Endothelial cell of hepatic sinusoid (primary cell): ENCODE results near the gene NPBWR2.

Experiments used
- in situ Hi-C: cut with HindIII; loops from 2 replicates; pipeline ENCODE4 v1.10.0; 2017; ENCODE audit warnings: low sequenced_read_pairs

NPBWR2 gene, protein sequence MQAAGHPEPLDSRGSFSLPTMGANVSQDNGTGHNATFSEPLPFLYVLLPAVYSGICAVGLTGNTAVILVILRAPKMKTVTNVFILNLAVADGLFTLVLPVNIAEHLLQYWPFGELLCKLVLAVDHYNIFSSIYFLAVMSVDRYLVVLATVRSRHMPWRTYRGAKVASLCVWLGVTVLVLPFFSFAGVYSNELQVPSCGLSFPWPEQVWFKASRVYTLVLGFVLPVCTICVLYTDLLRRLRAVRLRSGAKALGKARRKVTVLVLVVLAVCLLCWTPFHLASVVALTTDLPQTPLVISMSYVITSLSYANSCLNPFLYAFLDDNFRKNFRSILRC

GRCh38 chr20:64106981-64107735 is at the start of gene NPBWR2:
Gene NPBWR2, minus strand, starts transcription at chr20:64107565. Its CDS starts 734 bp downstream, at chr20:64106831.
- in situ Hi-C loops = no loop called here

DNA sequence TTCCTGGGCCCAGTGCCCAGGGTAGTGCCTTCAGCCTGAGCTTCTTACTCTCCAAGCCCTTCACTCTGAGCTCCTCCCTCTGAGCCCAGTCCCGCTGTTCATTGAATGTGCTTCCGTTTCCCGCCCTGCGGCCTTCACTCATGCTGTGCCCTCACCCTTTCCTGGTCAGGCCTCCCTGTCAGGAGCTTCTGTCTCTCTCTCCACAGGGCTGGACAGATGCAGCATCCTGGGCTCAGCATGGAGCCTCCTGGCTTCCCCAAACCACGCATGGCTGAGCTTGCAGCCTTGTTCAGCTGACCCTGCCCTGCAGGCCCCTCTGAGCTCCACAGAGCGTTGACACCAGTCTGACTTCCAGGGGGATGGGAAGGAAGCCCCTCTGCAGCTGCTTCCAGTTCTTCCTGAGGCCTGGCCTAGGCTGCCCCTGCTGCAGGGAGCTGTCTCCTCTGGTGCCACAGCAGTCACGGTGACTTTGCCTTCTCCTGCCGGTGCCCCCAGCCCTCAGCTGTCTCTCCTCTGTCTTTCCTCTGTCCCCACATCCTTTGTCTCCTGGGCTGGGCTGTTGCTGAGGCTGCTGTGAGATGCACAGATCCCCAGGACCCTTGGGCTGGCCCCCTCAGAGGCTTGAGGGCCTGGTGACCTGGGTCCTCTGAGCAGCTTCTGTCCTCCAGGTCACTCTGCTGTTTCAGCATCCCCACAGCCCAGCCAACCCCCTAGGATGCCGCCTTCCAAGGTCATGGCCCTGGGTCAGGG is 48.9 kb upstream of the NPBWR2 start:
- in situ Hi-C loops = no loop called here

DNA sequence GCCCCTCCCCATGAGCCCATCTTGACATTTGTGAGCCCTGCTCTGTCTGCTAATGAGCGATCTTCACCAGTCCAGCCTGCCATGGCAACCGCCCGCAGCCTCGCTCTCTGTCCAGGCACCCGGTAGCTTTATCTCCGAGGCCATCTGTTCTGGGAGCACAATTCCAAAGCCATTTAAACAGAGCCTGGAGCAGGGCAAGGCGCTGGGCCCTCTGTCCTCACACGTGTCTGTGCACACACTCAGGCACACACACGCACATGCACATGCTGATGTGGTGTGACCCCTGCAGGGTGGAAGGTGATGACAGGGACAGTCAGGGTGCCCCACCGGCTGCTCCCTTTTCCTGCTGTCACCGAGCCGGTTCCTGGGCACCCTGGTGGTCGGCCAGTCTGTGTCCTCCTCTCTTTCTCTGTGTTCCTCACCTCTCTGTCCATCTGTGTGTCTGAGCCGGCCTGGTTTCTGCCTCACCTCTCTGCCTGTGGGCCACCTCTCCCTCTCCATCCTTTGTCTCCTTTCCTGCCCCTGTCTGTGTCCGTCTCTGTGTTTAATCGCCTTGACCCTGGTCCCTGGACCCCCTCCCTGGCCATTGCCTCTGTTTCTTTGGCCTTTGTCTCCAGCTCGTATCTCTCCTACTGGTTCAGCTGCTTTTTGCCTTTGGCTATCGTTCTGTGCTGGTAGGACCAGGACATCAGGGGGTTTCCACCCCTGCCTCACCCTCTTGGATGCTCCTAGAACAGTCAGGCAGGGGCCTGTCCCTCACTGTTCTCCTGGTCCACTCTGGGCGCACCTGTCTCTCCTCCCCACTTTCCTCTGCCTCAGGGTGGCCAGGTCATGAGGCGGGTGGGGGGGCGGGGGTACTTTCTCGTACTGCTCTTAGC is 48.1 kb upstream of the NPBWR2 start:
- in situ Hi-C loops = no loop called here

DNA sequence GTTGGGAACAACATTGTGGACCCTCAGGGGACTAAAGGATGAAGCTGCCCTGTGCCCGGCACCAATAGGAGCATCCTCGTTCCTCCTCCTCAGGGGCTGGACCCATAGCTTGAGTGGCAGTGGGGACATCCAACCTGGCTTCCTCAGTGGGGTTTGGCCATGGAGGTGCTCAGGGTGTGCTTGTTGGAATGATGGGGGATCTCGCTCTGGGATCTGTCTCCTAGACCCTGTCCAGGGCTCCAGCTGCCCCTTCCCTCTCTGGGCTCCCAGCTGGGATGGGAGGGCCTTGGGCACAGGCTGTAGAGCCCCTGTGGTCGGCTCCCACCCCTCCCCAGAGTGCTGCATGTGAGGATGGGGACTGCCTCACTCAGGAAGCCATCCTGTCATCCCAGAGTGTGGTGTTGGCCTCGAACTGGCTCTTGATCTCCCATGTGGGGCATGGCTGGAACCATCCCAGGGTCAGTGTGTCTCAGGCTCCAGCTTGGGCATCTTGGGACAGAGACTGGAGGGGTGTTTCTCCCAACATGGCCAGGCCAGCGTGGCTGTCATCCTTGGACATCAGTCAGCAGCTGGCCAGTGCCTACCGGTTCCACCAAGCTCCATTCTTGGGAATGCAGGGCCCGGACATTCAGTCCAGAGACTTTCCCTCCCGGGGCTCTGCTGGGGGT is 47.4 kb upstream of the NPBWR2 start:
- in situ Hi-C loops = no loop called here

DNA sequence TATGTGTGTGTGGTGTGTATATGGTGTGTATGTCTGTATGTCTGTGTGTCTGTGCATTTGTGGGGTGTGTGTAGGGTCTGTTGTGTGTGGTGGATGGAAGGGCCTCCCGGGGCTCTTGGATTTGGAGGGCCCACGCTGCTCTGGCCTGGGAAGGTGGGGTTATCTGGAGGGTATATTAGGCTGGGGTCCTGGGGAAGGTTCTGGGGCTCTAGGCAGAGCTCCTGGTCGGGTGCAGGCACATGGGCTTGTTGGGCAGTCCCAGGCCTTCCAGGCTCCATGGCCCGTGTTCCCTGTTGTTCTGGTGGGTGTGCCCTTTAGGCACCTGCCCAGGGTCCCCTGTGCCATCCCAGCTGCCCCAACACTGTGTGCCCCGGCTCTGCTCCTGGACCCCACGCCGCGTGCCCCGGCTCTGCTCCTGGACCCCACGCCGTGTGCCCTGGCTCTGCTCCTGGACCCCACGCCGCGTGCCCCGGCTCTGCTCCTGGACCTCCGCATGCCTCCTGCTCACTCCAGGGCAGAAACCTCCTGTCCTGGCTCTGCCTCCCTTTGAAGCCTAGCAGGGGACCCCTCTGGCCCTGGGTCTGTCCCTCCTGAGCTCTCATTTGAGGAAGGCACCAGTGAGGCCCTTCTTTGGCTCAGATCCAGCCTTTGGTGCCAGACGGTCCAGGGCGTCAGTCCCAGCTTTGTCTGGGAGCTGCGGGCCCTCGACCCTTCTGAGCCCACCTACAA is 46.7 kb upstream of the NPBWR2 start:
- in situ Hi-C loops = no loop called here

DNA sequence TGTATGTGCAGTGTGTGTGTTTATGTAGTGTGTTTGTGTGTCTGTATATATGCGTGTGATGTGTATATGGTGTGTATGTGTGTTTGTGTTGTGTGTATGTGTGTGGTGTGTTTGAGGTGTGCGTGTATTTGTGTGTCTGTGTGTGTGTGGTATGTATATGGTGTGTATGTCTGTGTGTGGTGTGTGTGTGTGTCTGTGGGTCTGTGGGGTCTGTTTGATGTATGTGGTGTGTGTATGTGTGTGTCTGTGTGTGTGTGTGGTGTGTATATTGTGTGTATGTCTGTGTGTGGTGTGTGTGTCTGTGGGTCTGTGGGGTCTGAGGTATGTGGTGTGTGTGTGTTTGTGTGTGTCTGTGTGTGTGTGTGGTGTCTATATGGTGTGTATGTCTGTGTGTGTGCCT is 46.0 kb upstream of the NPBWR2 start:
- in situ Hi-C loops = no loop called here

DNA sequence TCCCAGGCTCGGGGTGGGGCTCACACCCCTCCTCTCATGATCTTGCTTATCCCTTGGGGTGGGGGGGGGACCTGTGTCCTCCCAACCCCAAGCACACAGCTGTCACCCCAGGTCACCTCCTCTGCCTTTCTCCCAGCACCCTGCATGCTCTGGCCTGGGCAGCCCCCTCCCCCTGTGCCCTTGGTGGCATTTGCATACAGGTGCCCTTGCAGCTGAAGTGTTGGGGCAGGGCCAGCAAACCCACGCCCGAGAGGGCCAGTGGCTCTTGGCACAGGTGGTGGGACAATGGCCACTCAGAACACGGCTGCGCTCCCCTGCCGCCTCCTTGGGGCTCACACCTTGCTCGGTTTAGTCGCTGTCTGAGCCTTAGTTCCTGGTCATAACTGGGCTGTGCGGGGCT is 45.5 kb upstream of the NPBWR2 start:
- in situ Hi-C loops = no loop called here

DNA sequence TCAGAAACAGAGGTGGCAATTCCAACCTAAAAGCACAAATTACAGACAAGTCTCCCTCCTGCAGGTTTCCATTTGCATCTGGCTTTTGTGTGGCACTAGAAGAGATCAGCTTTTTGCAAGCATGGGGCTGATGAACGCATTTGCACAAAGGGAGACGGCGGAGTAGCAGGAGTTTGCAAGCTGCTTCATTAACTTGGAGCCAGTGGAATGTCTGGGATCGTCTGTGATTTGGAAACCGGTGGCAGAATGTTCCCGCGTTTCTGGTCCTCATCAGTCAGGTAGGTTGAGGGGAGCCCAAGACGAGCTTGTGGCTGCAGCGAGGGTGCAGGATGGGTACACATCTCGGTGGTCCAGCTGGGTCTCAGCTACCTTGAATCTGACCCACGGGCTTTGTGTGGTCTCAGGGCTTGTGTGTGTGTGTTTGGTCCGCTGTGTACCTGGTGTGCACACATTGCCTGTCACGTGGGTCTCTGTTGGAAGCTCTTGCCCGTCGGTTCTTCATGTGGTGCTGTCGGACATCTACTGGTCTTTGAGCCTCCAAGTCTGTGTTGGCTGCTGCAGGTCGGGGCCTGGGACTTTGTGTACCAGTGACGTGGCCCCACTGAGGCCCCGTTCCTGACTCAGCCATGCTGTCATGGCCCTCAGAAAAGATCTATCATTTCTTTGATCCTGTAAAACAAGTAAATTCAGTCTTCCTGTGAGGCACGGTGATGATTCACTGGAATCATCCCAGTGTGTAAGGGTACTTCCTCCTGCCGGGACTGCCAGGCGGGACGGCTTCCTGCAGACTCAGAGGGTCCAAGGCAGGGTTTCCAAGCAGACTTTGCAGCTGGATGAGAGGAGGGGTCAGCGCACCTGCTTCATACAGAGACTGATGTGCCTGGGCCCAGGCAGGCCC is 44.5 kb upstream of the NPBWR2 start:
- in situ Hi-C loops = no loop called here

DNA sequence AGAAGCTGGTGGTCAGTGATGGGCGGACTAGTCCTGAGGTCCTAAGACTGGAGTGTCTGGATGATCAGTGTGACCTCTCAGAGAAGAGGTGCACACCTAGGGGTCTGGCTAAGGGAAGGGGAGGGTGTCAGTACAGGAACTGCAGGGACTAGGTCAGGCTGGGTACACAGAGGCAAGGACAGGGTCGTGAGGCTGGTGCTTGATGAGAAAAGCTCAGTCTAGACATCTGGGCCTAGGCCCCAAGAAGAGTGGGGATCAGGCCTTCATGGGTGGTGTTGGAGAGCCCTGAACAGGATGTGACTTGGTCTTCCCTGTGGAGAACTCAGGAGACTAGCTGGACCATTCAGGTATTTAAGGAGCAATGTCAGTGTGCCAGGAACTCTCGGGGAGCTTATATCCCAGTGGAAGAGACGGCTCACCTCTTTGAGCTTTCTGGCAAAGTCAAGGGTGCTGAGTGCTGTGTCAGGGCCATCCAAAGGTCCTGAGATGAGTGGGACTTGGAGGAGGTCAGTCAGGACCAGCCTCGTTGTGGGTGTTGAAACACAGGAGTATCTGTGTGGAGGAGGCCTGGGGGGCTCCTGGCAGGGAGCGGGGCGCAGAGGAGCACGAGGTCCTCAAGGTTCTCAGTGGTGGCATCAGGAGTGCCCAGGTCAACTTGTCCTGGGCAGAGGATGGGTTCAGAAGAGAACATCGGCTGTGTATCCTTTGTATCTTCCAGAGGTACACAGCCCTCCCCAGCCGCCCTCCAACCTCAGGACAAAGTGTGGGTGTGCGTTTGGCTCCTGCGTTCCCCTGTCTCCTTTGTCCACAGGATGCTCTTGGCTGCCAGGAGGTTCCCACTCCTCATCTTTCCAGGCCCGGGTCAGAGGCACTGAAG is 43.6 kb upstream of the NPBWR2 start:
- in situ Hi-C loops = no loop called here

GRCh38 chr20:64149809-64150560 is 42.6 kb upstream of the NPBWR2 start:
- in situ Hi-C loops = loop anchor here (10.0 kb wide), 1 partner anchor 145 kb away; no protein-coding TSS in a partner anchor

- in situ Hi-C loops = loop anchor here (10.0 kb wide), 1 partner anchor 144 kb away; no protein-coding TSS in a partner anchor
Measured at GRCh38 chr20:64149141-64149540, 41.8 kb upstream of the NPBWR2 start.

- in situ Hi-C loops = loop anchor here (10.0 kb wide), 1 partner anchor 144 kb away; no protein-coding TSS in a partner anchor
Measured at GRCh38 chr20:64148581-64148980, 41.2 kb upstream of the NPBWR2 start.

GRCh38 chr20:64146936-64147477 is 39.6 kb upstream of the NPBWR2 start:
- in situ Hi-C loops = loop anchor here (10.0 kb wide), 1 partner anchor 142 kb away; no protein-coding TSS in a partner anchor

DNA sequence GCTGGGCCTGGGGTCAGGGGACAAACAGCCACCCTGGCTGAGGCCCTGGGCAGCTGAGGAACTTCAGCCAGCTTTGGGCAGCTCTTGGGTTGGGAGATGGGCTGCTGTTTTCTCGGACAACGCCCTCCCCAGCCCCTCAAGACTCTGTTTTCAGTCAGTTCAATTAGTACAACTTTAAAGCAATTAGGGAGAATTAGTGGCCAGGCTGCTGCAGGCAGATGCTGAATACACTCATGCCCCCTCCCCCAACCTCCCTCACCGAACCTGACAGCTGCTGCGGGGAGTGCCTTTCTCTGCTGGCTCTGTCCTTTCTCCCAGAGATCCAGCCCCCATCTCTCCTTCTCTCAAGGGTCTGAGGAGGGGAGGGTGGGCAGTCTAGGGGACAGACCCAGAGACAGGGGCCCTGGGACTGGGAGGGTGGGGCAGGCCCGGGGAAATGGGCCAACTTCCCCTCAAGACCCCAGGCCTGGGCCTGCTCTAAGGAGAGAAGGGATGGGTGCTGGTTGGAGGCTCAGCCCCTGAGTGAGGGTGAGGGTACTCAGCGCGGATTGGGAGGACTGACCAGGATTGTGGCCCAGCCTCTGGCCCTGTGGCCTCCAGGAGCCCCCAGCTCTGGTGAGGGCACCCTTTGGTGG is 39.1 kb upstream of the NPBWR2 start:
- in situ Hi-C loops = loop anchor here (10.0 kb wide), 1 partner anchor 142 kb away; no protein-coding TSS in a partner anchor

DNA sequence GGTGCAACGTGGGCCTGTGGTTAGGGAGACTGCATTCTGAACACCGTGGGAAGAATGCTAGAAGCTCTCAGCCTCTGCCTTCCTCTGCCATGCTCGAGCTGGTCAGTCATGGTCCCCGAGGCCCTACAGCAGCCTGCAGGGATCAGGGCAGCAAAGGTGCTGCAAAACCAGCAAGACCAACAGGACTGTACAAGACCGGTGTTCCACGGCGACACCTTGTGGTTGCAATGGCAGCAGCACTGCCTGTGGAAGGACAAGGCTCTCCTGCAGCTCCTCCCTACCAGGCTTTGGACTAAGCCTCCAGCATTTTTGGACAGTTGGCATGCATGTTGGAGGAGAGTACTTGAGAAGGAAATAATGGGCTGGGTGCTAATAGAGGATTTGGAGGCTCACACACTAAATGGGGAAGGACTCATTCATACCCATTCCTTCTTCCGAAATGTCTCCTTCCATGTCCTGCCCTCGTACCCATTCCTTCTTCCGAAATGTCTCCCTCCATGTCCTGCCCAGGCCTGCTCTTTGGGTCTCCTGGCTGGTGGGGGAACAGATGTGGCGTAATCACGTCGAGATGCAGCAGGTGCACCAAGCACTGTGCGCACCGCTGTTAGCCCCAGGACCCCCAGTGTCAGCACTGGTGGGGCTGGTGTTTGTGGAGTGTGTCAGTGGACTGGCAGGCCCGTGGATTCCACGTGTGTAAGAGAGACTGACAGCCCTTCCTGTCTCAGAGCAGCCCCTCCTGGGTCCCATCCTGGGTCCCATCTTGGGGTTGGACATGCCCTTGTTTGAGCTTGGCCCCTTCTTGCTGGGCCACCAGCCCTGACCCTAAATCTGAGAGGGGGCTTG is 38.3 kb upstream of the NPBWR2 start:
- in situ Hi-C loops = loop anchor here (10.0 kb wide), 1 partner anchor 141 kb away; no protein-coding TSS in a partner anchor
